GM12872 (cell line): Measurements from ENCODE around the gene CDH2.

ENCODE experiments used
- TF ChIP-seq, protein P1 (sequence below): IDR thresholded peaks from 3 replicates; pipeline ENCODE4 v1.5.1; 2011; ENCODE audit warnings: low read depth, mild to moderate bottlenecking, low read length, moderate library complexity; ENCODE audit not compliant: insufficient read depth

CDH2 gene

DNA sequence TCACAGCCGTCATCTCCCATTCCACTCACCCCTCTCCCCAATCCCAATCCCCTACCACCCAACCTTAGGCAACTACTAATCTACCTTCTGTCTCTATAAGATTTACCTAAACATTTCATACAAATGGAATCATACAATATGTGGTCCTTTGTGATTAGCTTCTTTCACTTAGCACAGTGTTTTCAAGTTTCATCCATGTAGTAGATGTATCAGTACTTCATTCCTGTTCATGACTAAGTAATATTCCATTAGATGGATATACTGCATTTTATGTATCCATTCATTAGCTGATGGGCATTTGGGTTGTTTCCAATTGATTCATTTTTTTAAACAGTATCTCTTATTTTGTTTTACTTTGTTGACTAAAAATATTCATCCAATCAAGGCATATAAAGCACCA is 109.6 kb downstream of the CDH2 start:
- TF ChIP-seq, protein P1, sequence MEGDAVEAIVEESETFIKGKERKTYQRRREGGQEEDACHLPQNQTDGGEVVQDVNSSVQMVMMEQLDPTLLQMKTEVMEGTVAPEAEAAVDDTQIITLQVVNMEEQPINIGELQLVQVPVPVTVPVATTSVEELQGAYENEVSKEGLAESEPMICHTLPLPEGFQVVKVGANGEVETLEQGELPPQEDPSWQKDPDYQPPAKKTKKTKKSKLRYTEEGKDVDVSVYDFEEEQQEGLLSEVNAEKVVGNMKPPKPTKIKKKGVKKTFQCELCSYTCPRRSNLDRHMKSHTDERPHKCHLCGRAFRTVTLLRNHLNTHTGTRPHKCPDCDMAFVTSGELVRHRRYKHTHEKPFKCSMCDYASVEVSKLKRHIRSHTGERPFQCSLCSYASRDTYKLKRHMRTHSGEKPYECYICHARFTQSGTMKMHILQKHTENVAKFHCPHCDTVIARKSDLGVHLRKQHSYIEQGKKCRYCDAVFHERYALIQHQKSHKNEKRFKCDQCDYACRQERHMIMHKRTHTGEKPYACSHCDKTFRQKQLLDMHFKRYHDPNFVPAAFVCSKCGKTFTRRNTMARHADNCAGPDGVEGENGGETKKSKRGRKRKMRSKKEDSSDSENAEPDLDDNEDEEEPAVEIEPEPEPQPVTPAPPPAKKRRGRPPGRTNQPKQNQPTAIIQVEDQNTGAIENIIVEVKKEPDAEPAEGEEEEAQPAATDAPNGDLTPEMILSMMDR: no peak

DNA sequence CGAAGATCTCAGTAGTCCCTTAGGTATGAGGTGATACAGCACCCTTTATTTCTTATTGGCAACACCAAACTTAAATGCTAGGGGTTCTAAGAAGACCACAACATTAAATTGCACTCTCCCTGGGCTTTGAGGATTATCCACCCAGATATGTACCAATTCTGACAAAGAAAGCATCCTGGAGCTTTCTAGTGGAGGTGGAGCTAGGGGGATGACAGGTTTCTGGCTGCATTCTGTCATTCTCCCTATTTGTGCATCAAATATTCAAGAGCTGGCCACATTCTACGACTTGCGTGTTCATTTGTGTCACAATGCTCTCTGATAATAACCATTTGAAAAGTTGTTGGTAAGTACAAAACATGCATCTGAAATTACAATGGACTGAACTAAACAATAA is 111.1 kb downstream of the CDH2 start:
- TF ChIP-seq, protein P1: no peak

DNA sequence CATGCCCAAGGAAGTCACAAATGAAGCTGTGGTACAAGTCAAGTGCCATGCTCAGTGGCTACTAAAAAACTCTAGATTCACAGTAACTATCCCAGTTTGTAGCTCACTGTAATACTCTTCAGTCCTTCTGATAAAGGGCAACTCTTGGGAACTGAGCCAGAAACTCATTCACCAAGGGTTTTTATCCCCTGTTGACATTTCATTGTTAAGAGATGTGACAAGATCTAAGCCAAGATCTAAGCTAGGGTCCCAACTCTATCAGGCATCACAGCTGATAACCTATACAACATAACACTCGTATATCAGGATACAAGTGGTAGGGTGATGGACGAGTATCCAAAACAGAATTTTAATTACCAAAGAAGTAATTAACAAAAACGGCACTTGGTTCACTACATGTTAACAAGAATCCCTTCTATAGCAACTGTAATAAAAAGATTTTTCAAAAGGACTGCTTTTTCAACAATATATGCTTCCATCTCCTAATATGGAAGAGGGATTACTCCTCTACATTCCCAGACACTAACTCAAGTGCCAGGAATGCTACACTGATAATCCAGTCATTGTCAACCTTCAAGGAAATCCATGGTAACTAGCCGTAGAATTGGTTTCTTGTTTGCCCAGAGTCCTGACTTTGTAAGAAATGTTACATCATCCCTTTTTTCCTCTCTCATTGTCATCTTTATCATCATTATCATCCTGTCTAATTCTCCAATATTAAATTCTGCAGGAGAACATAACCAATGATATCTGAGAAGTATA is 111.7 kb downstream of the CDH2 start:
- TF ChIP-seq, protein P1: no peak

DNA sequence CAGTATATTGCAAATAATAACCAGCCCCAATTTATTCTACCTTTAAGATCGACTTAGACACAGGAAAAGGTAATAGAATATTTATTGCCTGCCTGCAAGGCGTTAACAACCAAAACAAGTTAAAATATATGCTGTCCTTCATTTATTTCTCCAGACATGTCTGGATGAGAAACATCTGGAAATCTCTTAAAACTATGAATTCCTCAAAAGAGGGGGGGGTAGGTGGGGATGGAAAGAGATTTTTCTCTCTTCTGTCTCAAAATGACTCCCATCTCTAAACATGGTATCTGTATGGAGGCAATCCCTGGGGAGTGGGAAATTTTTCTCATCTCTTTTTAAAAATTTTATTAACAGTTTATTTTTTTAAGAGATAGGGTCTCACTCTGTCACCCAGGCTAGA is 113.0 kb downstream of the CDH2 start:
- TF ChIP-seq, protein P1: no peak

DNA sequence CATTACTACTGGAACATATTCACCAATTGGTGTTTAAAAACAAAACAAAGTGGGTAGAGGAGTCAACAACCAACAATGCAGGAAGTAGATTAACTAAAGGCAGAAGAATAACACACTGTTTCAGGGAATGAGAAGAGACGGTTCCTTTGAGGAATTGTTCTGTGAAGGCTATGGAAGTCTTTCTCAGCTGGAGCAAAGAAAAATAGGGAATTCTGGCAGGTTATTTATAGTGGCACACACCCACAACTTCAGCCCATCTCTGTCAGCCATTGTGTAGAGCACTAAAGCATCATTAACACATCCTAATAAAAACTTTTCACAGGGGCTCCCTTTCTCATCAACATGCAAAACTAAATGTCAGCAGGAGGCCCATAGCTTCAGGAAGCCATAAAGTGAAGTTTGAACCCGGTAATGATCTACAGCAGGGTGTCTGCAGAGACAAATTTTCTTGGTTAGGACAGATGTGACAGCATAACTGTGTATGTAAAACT is 113.6 kb downstream of the CDH2 start:
- TF ChIP-seq, protein P1: no peak

DNA sequence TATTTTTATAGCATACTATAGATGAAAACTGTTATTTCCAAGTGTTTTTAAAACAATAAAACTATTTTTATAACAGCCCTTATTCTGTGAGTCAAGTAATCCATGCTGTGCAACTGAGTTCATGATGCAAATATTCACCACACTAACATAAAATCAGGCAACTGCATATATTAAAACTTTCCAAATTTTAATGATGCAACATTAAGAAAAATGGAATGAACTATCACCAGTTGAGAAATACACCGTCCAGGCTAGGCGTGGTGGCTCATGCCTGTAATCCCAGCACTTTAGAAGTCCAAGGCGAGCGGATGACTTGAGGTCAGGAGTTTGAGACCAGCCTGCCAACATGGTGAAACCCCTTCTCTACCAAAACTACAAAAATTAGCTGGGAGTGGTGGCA is 114.5 kb downstream of the CDH2 start:
- TF ChIP-seq, protein P1: no peak

DNA sequence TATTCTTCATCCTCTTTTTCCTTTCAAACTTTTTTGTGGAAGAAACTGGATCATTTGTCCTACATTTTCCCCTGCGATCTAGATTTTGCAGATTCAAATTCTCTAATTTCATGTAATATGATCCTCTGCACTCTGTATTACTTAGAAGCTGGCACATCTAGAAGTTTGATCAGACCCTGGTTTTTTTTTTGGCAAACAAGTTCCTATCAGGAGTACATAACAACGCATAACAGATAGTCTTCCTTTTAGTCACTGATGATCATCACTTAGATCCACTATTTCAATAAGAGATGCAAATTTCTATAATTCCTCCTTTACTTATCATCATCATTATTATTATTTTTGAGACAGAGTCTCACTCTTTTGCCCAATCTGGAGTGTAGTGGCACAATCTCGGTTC is 117.1 kb downstream of the CDH2 start:
- TF ChIP-seq, protein P1: no peak
